Measurements from ENCODE around the gene PCDHA1. TPM values are rescaled to one million over a fixed set of nuclear protein-coding genes. Genes with fewer than 3 reads are reported as not detected.
"Not testable (repeated sequence)": the region's sequence is repeated elsewhere in the genome, so short reads cannot be mapped to it uniquely, and the experiment has no call there.

Gene PCDHA1
- total RNA-seq, 1 experiment from 2014 or later, result not detected

- Mint-ChIP-seq H3K27me3 (ENCODE audit: insufficient read depth, unreplicated experiment) (no peaks in the 10 kb centered on the region), H3K4me3 (ENCODE audit: unreplicated experiment) (no peak overlapping the region), H3K36me3 (ENCODE audit: insufficient read depth, unreplicated experiment) (no peaks in the 10 kb centered on the region), H3K27ac (ENCODE audit: unreplicated experiment) (no peak overlapping the region), H3K4me1 (ENCODE audit: low read depth, unreplicated experiment) (no peaks in the 10 kb centered on the region), H3K9me3 (ENCODE audit: unreplicated experiment) (no peaks in the 10 kb centered on the region)
- Histone ChIP-seq H3K9me3 (peaks cover 7% of the 10 kb centered on the region; the same call in 1 of the 2 replicates), H3K4me1 (no peaks in the 10 kb centered on the region), H3K4me3 (ENCODE audit: low read depth, low read length) (no peak overlapping the region), H3K36me3 (ENCODE audit: control insufficient read depth, insufficient read depth, low read length) (no peaks in the 10 kb centered on the region), H3K27me3 (replicated peaks; ENCODE audit: control insufficient read depth, insufficient read depth, low read length) (no peaks in the 10 kb centered on the region)
- intact Hi-C loops (cut with micrococcal nuclease; ENCODE audit: unreplicated experiment), result no loop called here
- no peak for TF ChIP-seq CTCF (IDR thresholded peaks at IDR 0.05; ENCODE audit: insufficient read depth in 1 of 2, low read depth in 1 of 2, low read length in 1 of 2, severe bottlenecking in 1 of 2, unreplicated experiment in 1 of 2)
- CTCF ChIA-PET, result no interaction called here
- no TSS peak for BruUV-seq (replicated peaks)
- POLR2A ChIA-PET, result no interaction called here
- no peak for DNase-seq
Observed at GRCh38 chr5:140870221-140871201, 84.6 kb downstream of the PCDHA1 start.

GRCh38 chr5:140875085-140876065 lies 89.4 kb downstream of the PCDHA1 start, which contains the start of gene PCDHA12:
PCDHA12 (plus strand) TSS chr5:140875308; CDS start chr5:140875473, 165 bp downstream.
- ChIA-PET CTCF (no interaction called here), POLR2A (no interaction called here)
- Histone ChIP-seq H3K4me3 (ENCODE audit: low read depth, low read length) (no peak within 1 kb of the TSS), H3K27me3 (replicated peaks; ENCODE audit: control insufficient read depth, insufficient read depth, low read length) (no peaks in the 10 kb centered on the region), H3K36me3 (ENCODE audit: control insufficient read depth, insufficient read depth, low read length) (no peaks in the 10 kb centered on the region), H3K9me3 (0 out of 2 replicates have a peak, but pooled peaks cover 4% of the 10 kb centered on the region), H3K4me1 (no peaks in the 10 kb centered on the region)
- intact Hi-C loops (cut with micrococcal nuclease; ENCODE audit: unreplicated experiment), result no loop called here
- DNase-seq, result no peak
- Mint-ChIP-seq H3K4me1 (ENCODE audit: low read depth, unreplicated experiment) (no peaks in the 10 kb centered on the region), H3K4me3 (ENCODE audit: unreplicated experiment) (no peak within 1 kb of the TSS), H3K27ac (ENCODE audit: unreplicated experiment) (no peak within 1 kb of the TSS), H3K9me3 (ENCODE audit: unreplicated experiment) (peaks cover 7% of the 10 kb centered on the region), H3K36me3 (ENCODE audit: insufficient read depth, unreplicated experiment) (no peaks in the 10 kb centered on the region), H3K27me3 (ENCODE audit: insufficient read depth, unreplicated experiment) (no peaks in the 10 kb centered on the region)
- BruUV-seq (replicated peaks), result no TSS peak
- no peak for TF ChIP-seq CTCF (IDR thresholded peaks at IDR 0.05; ENCODE audit: insufficient read depth in 1 of 2, low read depth in 1 of 2, low read length in 1 of 2, severe bottlenecking in 1 of 2, unreplicated experiment in 1 of 2)

DNA sequence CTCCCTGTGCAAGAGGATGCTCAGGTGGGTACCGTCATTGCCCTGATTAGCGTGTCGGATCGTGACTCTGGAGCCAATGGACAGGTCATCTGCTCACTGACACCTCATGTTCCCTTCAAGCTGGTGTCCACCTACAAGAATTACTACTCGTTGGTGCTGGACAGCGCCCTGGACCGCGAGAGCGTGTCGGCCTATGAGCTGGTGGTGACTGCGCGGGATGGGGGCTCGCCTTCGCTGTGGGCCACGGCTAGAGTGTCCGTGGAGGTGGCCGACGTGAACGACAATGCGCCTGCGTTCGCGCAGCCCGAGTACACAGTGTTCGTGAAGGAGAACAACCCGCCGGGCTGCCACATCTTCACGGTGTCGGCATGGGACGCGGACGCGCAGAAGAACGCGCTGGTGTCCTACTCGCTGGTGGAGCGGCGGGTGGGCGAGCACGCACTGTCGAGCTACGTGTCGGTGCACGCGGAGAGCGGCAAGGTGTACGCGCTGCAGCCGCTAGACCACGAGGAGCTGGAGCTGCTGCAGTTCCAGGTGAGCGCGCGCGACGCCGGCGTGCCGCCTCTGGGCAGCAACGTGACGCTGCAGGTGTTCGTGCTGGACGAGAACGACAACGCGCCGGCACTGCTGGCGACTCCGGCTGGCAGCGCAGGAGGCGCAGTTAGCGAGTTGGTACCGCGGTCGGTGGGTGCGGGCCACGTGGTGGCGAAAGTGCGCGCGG lies 90.8 kb downstream of the PCDHA1 start:
- DNase-seq; H3K4me3 Mint-ChIP-seq (ENCODE audit: unreplicated experiment); BruUV-seq (replicated peaks); H3K9me3 ChIP-seq; intact Hi-C loops (cut with micrococcal nuclease; ENCODE audit: unreplicated experiment); POLR2A ChIA-PET; H3K4me1 Mint-ChIP-seq (ENCODE audit: low read depth, unreplicated experiment); H3K36me3 Mint-ChIP-seq (ENCODE audit: insufficient read depth, unreplicated experiment); CTCF ChIA-PET; H3K4me3 ChIP-seq (ENCODE audit: low read depth, low read length); H3K27ac Mint-ChIP-seq (ENCODE audit: unreplicated experiment); H3K4me1 ChIP-seq; H3K36me3 ChIP-seq (ENCODE audit: control insufficient read depth, insufficient read depth, low read length); H3K27me3 ChIP-seq (replicated peaks; ENCODE audit: control insufficient read depth, insufficient read depth, low read length); H3K27me3 Mint-ChIP-seq (ENCODE audit: insufficient read depth, unreplicated experiment): not testable (repeated sequence)
- peaks cover 15% of the 10 kb centered on the region for H3K9me3 Mint-ChIP-seq (ENCODE audit: unreplicated experiment)

All from Caco-2 (cell line).